HG03460 (cell line): ENCODE data around the gene CLIP2.
"Not testable (repeated sequence)": the region's sequence is repeated elsewhere in the genome, so short reads cannot be mapped to it uniquely, and the experiment has no call there.

ENCODE experiments used
- ATAC-seq: cut with Tn5 transposase; IDR thresholded peaks from one replicate; pipeline ENCODE4 v1.9.1; 2021; ENCODE audit not compliant: unreplicated experiment

The CLIP2 gene

DNA sequence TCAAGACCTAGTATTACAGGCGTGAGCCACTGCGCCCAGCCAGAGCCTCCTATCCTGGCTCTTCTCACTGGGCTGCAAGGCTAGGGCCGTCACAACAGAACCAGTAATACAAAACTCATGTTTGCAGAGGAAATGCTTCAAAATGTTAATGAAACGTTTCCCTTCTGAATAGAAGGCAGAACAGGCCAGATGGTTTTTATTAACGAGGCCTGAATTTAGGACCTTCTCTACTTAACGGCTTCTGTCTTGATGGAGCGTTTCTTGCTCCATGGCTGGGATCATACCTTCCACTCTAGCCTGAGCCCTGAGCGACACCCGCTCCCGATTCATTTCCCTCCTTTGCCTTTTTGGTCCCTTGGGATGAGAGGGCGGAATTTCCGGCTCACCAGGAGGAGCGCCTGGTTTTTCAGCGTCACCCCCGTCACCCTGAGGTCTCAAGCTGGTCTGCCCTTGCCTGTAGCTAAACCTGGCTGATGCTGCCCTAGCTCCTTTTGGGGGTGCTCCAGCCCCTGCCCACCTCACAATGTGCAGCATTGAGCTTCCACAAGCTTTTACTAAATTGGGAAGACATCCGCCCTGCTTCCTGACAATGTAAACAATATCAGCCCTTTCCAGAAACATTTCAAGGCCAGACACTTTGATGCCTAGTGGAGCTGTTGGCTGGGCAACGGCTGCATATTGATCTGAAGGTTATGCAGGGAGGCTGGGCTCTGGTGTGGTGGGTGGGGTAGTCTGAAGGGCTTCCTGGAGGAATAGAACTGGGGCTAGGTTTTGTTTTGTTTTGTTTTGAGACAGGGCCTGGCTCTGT, 5.2 kb downstream of the CLIP2 start:
- ATAC-seq = no peak

DNA sequence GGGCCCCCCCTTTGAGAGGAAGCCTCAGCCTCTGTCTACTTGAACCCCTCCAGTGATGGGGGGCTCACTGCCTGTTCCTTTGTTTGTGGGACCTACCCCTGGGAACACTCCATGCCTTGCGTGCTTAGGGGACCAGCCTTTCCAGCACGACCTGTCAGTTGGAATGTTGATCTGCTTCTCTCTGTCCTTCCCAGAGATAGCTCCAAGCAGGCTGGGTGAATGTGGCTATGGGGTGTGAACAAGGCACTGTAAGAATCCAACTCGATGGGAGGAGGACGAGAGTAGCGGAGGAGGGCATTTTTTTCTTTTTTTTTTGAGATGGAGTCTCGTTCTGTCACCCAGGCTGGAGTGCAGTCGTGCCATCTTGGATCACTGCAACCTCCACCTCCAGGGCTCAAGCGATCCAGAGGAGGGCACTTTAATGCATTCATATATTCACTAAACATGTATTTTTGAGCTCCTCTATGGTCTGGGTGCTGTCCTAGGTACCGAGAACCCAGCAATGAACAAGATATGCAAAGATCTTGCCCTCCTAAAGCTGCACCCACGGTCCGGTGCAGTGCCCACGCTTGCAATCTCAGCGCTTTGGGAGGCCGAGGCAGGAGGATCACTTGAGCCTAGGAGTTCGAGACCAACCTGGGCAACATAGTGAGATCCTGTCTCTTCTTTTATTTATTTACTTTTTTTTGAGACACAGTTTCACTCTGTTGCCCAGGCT, 8.5 kb downstream of the CLIP2 start:
- ATAC-seq = no peak

DNA sequence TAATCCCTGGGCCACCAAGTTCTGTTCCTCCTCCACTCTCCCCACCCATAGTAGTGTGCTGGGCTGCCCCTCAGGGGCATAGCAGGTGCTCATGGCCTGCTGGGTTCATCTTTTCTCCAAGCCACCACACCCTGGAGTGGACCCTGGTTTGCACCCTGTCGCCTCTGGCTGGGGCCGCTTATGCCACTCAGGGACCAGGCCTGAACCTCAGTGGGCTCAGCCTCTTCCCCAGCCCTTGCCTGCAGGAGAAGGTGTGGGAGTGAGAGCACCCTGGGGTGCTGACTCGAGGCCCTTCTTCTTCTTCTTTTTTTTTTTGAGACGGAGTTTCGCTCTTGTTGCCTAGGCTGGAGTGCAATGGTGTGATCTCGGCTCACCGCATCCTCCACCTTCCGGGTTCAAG, 10.2 kb downstream of the CLIP2 start:
- no peak for ATAC-seq

DNA sequence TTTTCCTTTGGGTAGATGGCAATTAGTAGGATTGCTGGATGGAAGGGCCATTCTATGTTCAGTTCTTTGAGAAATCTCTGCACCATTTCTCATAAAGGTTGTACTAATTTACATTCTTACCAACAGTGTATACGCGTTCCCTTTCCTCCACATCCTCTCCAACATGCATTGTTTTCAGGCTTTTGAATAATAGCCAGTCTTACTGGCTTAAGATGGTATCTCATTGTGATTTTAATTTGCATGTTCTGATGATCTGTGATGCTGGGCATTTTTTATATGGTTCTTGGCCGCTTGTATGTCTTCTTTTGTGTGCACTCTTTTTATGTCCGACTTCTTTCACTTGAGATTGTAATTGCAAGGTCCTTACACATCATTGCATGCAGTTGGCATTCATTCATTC, 11.7 kb downstream of the CLIP2 start:
- ATAC-seq = no peak

DNA sequence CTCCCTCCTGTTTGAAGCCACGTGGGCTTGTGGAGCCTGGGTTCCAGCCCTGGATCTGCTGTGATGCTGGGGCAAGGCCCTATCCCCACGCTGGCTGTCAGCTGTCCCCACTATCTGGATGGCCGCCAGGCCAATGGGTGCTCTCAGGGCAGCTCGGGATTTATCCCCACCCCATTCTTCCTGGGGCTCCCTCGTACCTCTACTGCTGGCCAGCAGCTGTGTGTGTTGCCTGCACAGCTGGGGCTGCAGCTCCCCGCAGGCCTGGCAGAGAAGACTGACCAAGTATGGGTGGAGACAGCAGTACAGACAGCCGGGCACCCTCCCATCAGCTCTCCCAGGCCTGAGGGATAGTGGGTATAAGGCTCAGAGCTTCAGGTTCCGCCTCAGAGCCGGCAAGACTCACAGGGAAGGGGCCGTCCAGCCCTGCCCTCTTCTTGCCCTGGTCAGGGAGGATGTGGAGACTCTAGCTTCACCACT, 13.6 kb downstream of the CLIP2 start:
- ATAC-seq = no peak

DNA sequence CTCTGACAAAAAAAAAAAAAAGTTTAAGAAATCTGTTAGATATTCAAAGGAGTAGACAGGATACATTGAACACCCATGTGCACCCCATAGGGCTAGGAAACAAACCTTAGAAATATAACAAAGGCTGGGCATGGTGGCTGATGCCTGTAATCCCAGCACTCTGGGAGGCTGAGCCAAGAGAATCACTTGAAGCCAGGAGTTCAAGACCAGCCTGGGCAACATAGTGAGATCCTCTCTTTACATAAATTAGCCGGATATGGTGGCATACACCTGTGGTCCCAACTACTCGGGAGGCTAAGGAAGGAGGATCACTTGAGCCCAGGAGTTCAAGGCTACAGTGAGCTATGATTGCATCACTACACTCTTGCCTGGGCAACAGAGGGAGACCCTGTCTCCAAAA, 15.3 kb downstream of the CLIP2 start:
- no peak for ATAC-seq

DNA sequence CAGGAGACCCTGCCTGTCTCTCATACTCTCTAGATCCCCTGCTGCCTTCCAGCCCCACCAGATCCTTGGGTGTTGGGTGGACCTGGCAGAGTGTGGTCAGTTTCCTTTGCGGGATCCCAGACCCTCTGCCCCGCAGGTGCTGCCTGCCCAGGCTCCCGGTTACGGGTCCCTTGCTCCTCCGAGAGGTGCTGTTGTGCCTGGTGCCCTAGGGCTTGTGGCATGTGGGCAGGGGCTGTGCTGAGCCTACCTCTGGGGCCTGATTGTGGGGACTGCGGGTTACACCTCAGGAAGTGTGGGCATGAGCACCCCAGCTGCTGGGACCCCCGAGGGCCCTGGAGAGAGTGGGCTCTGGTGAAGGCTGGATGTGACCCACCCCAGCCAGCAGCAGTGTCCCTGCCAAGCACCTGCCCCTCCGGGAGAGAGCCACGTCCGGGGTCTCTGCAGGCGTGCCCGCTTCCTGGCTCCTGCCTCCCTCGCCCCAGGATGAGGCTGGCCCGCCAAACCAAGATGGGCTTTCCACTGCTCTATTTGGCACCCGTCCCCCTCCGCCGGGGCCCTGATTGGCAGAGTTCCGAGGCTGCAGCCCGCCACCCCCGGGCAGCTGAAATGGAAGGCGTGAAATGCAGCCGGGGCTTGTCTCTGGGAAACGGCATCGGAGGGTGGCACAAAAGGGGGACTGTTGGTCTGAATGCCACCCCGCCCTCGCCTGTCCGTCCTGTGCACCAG, 17.0 kb downstream of the CLIP2 start:
- ATAC-seq = no peak

DNA sequence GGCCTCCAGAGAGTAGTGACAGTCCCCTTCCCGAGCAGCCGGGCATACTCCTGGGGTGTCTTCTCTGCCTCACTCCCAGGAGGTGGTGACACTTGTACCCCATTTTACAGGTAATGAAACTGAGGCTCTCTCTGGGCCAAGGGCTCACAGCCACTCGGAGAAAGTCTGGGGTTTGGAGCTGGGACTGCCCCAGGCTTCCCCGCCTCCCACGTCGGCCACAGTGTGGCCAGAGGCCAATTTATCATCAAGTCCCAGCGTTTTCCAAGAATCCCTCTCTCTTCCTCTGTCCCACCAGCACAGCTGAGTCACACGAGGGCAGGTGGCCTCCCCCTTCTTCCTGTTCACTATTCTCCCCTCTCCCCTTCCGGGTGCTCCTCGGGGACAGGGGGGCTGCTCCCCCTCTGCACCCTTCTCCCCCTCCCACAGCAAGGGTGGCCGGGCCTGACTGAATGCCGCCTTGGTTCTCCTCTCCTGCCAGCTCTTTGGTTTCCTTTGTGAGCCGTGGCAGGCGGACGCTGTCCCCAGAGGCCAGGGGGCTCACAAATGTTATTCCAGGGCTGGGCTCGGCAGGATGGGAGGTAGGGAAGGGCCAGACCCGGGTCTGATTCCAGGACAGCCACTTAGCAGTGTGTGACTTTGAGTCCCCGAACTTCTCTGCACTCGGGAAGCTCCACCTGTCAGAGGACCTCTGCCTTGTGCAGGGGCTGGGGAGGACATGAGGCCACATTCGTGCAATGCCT, 17.7 kb downstream of the CLIP2 start:
- ATAC-seq = no peak

DNA sequence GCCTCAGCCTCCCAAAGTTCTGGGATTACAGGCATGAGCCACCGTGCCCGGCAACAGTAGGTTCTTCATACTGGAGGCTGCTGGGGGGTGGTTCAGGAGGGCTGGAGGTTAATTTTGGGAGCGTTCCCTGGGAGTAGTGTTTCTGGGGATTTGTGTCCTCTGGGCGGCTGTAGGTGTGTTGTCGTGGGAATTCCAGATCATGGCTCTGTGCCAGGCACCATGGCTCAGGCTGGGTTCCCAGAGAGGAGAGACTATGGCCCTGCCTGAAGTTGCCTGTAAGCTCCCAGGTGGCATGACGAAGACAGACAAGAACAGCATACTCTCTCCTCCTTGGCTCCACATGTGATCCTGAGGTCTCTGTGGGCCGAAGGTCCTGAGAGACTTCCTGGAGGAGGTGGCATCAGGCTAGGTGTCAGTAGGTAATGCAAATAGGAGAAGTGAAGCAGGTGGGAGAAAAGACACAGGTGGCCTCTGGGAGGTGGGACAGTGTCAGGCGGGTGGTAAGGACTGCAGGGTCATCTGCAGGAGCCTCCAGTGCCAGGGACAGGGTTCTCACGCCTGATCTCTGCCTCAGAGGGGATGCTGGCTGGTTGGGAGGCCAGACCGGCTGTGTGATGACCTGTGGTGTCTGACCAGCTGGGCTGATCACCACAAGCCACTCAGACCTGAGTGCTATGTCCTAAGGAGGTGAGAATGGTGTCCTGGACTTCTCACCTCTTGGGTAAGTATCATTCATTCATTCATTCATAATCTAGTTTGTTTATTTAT, 18.7 kb downstream of the CLIP2 start:
- no peak for ATAC-seq

DNA sequence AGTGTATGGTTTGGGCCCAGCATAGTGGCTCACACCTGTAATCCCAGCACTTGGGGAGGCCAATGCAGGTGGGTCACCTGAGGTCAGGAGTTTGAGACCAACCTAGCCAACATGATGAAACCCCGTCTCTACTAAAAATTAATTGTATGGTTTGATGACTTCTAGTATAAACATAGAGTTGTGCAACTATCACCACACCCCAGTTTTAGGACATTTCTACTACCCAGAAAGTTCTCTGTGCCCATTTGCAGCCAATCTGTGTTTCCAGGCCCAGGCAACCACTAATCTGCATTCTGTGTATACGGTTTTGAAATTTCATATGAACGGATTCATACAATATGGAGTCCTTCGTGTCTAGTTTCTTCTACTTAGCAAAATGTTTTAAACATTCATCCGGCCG, 20.0 kb downstream of the CLIP2 start:
- no peak for ATAC-seq

DNA sequence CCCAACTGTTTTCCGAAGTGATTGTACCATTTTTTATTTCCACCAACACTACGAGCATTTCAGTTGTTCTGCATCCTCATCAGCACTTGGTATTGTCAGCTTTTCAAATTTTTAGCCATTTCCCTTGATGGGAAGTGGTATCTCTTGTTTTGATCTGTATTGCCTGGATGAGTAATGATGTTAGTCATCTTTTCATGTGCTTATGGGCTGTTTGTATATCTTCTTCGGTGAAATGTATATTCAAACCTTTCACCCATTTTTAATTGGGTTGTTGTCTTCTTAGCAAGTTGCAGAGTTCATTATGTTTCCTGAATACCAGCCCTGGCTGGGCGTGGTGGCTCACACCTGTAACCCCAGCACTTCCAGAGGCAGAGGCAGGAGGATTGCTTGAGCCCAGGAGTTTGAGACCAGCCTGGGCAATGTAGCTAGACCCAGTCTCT, 22.1 kb downstream of the CLIP2 start:
- ATAC-seq = no peak

DNA sequence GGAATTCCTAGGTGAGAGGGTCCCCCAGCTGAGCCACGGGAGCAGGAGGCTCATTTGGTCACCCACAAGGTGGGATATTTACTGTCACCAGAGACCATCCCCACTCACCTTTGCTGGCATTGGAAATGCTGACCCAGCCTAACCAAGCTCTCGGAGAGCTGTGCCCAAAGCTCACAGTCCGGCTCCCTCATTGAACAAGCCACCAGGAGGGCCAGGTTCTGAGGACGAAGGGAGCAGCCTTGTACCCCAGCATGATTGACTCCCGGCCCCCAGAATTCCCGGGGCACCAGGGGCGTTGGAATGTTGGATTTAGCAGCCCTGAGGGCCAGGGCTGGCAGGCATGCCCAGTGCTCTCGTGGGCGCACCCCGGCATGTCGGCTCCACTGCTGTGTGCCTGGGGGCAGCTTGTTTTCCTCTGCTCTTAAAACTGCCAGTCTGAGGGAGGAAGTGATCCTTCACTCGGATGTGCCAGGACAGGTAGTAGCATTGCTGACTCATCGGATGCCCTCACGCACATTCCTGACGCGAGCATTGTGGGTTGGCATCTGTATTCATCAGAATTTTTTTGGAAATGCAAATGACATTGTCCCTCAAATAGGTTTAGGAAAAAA, 23.3 kb downstream of the CLIP2 start:
- no peak for ATAC-seq

DNA sequence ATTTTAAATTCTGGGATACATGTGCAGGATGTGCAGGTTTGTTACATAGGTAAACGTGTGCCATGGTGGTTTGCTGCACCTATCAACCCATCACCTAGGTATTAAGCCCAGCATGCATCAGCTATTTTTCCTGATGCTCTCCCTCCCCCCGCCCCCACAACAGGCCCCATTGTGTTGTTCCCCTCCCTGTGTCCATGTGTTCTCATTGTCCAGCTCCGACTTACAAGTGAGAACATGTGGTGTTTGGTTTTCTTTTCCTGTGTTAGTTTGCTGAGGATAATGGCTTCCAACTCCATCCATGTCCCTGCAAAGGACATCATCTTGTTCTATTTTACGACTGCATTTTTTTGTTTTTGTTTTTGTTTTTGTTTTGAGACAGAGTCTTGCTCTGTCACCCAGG, 26.7 kb downstream of the CLIP2 start:
- not testable (repeated sequence) for ATAC-seq

DNA sequence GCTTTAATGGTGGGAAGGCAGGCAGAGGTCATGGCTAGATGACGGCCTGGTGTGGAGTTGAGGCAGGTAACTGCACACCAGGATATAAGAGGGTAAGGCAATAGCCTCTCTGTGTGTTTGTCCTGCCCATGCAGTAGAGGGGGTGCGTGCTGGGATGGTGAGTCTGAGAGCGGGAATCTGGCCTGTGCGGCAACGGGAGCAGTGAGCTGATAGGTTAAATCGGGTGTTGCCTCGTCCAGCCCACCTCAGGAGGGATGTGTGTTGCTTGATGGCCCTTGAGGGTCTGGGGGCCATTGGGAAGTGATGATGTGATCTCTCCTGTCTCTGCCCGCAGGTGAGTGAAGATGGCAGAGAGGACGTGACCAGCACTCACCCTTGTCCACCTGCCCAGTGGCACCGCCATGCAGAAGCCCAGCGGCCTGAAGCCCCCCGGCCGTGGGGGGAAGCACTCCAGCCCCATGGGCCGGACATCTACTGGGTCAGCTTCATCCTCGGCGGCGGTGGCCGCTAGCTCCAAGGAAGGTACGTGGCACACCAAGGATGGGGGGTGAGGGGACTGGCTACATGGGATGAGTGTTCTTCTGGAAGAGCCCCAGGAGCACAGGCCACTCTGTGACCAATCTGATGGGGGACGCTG, 28.1 kb downstream of the CLIP2 start:
- ATAC-seq = no peak

DNA sequence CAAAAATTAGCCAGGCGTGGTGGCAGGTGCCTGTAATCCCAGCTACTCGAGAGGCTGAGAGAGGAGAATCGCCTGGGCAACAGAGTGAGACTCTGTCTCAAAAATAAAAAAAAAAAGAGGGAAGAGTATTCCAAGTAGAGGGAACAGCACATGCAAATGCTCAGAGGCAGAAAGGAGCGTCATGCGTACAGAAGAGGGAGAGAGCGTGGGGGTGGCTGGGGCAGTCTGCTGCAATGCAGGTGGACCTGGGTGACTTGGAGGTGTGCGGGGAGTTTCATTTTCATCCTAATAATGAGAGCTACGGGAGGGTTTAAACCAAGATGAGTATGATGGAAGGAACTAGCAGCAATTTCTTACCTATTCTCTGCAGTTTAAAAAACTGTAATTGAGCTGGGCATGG, 28.8 kb downstream of the CLIP2 start:
- ATAC-seq = no peak

DNA sequence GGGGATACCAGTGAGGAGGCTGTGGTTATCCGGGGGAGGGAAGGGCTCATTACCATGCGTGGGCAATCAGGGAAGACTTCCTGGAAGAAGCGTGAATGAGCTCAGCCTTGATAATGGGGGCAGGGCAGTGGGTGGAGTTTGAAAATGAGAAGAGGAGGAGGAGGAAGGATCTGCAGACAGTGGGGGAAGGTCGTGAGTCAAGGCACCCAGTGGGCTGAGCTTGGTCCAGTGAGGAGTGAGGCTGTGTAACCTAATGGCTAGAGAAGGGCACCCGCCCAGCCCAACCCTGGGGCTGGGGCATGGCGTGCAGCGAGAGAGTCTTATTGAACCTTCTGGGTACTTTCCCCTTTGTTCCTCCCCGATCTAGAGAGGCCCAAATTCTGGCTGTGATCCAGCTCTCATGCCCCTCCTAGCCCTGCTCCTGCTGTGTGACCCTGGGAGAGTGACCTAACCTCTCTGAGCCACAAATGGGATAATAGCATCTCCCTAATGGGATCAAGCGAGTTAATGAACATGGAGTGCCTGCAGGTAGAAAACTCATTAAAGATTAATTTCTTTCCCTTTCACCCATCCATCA, 31.5 kb downstream of the CLIP2 start:
- ATAC-seq = no peak

DNA sequence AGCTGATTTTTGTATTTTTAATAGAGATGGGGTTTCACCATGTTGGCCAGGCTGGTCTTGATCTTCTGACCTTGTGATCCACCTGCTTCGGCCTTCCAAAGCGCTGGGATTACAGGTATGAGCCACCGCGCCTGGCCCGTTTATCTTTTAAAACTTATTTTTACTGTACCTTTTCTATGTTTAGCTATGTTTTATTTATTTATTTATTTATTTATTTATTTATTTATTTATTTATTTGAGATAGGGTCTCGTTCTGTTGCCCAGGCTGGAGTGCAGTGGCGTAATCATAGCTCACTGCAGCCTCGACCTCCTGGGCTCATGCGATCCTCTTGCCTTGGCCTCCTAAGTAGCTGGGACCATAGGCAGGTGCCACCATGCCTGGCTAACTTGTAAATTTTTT, 33.7 kb downstream of the CLIP2 start:
- not testable (repeated sequence) for ATAC-seq

DNA sequence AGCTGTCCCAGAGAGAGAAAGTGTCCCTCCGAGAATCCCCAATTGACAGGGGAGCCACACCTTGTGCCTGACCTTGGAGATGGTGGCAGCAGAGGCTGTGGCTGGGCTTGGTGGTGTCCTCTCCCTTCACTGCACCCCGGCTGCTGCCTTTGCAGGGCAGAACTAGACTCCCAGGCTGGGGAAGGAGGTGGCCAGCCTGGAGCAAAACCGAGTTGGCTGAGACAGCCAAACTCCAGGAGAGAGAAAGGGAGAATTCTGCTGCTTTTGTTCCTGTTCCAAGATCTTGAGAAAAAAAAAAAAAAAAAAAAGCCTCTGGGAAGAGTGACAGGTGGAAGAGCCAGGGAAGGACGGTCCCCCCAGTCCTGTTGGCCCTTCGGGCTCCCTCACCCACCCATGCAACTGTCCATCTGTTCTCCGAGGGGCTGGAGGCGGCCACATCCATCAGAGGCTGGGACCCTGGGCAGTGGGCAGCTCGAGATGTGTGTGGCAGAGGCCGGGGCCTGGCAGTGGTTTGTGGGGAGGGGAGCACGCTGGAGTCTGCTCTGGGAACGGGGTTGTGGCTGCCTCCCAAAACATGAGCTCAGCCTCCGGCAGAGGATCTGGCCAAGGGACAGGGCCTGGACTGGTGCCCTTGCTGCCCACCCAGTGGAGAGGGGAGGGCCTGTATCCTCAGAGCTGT, 35.5 kb downstream of the CLIP2 start:
- no peak for ATAC-seq

DNA sequence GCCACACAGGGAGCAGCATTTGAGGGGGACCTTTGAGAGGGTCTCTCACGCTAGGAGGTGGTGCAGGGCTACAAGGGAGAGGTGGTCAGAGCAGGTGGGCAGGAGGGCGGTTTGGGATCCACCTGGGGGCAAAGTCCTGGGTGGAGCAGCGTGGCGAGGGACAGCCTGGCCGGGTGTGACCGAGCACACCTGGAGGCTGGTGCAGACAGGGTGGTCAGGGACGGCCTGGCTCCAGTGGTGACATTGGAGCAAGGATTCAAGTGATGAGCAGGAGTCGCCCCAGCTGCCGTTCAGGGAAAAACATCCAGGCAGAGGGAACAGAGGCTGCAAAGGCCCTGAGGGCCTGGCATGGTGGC, 36.0 kb downstream of the CLIP2 start:
- no peak for ATAC-seq
